Jurkat, Clone E6-1 (cell line): ENCODE results near the gene TENM4.
"Not testable (repeated sequence)": the region's sequence is repeated elsewhere in the genome, so short reads cannot be mapped to it uniquely, and the experiment has no call there.

ENCODE experiments used
- DNase-seq: peaks from one replicate; pipeline ENCODE4 v3.0.0-alpha.2; 2011; ENCODE audit warnings: low read depth, low spot score
- H3K4me3 ChIP-seq: 2 replicates; pipeline ENCODE4 v1.5.1; 2011; ENCODE audit warnings: mild to moderate bottlenecking, low read length, control low read depth, moderate library complexity

The TENM4 gene

GRCh38 chr11:78846269-78846668 is 594.6 kb downstream of the TENM4 start:
- H3K4me3 ChIP-seq, result no peak overlapping the region
- no peak for DNase-seq

- DNase-seq, result no peak
- no peak overlapping the region for H3K4me3 ChIP-seq
These were observed 595.3 kb downstream of the TENM4 start for GRCh38 chr11:78845496-78845895.

GRCh38 chr11:78841456-78842060 is 599.3 kb downstream of the TENM4 start:
- DNase-seq, result no peak
- no peak overlapping the region for H3K4me3 ChIP-seq

GRCh38 chr11:78840623-78841022 is 600.2 kb downstream of the TENM4 start:
- no peak for DNase-seq
- no peak overlapping the region for H3K4me3 ChIP-seq

GRCh38 chr11:78840200-78840599 is 600.6 kb downstream of the TENM4 start:
- DNase-seq, result no peak
- no peak overlapping the region for H3K4me3 ChIP-seq

GRCh38 chr11:78838417-78838816 is 602.4 kb downstream of the TENM4 start:
- no peak for DNase-seq
- H3K4me3 ChIP-seq, result no peak overlapping the region

- DNase-seq, result no peak
These were observed 605.2 kb downstream of the TENM4 start for GRCh38 chr11:78835646-78836045.

GRCh38 chr11:78834886-78835285 is 605.9 kb downstream of the TENM4 start:
- no peak for DNase-seq
- H3K4me3 ChIP-seq, result no peak overlapping the region

More at GRCh38 chr11:78835646-78836045, 605.2 kb downstream of the TENM4 start:
- H3K4me3 ChIP-seq, result no peak overlapping the region

GRCh38 chr11:78833237-78833636 is 607.6 kb downstream of the TENM4 start:
- no peak overlapping the region for H3K4me3 ChIP-seq
- DNase-seq, result no peak

GRCh38 chr11:78832226-78832947 is 608.4 kb downstream of the TENM4 start:
- no peak for DNase-seq
- no peak overlapping the region for H3K4me3 ChIP-seq

GRCh38 chr11:78831571-78831970 is 609.3 kb downstream of the TENM4 start:
- no peak overlapping the region for H3K4me3 ChIP-seq
- no peak for DNase-seq

- DNase-seq, result no peak
- H3K4me3 ChIP-seq, result no peak overlapping the region
These were observed 610.5 kb downstream of the TENM4 start for GRCh38 chr11:78830277-78830819.

- DNase-seq, result no peak
These were observed 611.7 kb downstream of the TENM4 start for GRCh38 chr11:78829146-78829545.

GRCh38 chr11:78828676-78829075 is 612.2 kb downstream of the TENM4 start:
- DNase-seq, result no peak

More at GRCh38 chr11:78829146-78829545, 611.7 kb downstream of the TENM4 start:
- no peak overlapping the region for H3K4me3 ChIP-seq

GRCh38 chr11:78827291-78827690 is 613.5 kb downstream of the TENM4 start:
- DNase-seq, result not testable (repeated sequence)

More at GRCh38 chr11:78828676-78829075, 612.2 kb downstream of the TENM4 start:
- H3K4me3 ChIP-seq, result no peak overlapping the region

GRCh38 chr11:78825591-78826020 is 615.2 kb downstream of the TENM4 start:
- DNase-seq, result no peak
- no peak overlapping the region for H3K4me3 ChIP-seq

More at GRCh38 chr11:78827291-78827690, 613.5 kb downstream of the TENM4 start:
- not testable (repeated sequence) for H3K4me3 ChIP-seq

GRCh38 chr11:78823588-78823987 is 617.2 kb downstream of the TENM4 start:
- no peak overlapping the region for H3K4me3 ChIP-seq
- DNase-seq, result no peak

GRCh38 chr11:78822931-78823423 is 617.9 kb downstream of the TENM4 start:
- no peak overlapping the region for H3K4me3 ChIP-seq
- DNase-seq, result no peak

- H3K4me3 ChIP-seq, result no peak overlapping the region
- no peak for DNase-seq
These were observed 619.2 kb downstream of the TENM4 start for GRCh38 chr11:78821371-78822306.
